ENCODE data around the gene TBX5. TPM values are rescaled to one million over a fixed set of nuclear protein-coding genes. Genes with fewer than 3 reads are reported as not detected.
A peak's percentile ranks its signal among the peaks of the same experiment; 100 is the strongest.

The TBX5 gene
- polyA plus RNA-seq (2012; rRNA removed): not detected in 2 replicates
- not detected in 2 replicates for polyA plus RNA-seq (2012; cell fraction: cytosol; rRNA removed)
- not detected in 2 replicates for polyA plus RNA-seq (2012; cell fraction: nucleus; rRNA removed)

- ChIA-PET CTCF (no interaction called here), POLR2A (no interaction called here)
- Histone ChIP-seq H3K4me3 (ENCODE audit: low read depth in 2 of 2, low read length in 1 of 2) (no peak within 1 kb of the TSS), H3K9ac (no peak within 1 kb of the TSS), H3K36me3 (replicated peaks in 1 of 2; ENCODE audit: control insufficient read depth in 1 of 2, insufficient read depth in 2 of 2, low read length in 1 of 2) (no peaks in the 10 kb centered on the region), H3K79me2 (ENCODE audit: insufficient read depth) (no peaks in the 10 kb centered on the region), H3K9me3 (no peaks in the 10 kb centered on the region), H3K27ac (ENCODE audit: low read depth in 2 of 2, low read length in 1 of 2) (no peak within 1 kb of the TSS), H3K9me2 (no peaks in the 10 kb centered on the region), H4K20me1 (ENCODE audit: insufficient read depth) (no peaks in the 10 kb centered on the region), H2AFZ (ENCODE audit: low read depth) (no peak within 1 kb of the TSS), H3F3A (replicated peaks; ENCODE audit: insufficient read depth) (no peaks in the 10 kb centered on the region), H3K4me2 (peak within 1 kb of the TSS; percentile 37; the same call in 1 of the 2 replicates), H3K4me1 (ENCODE audit: control insufficient read depth in 1 of 2, insufficient read depth in 2 of 2, low read depth in 1 of 2, low read length in 1 of 2) (no peaks in the 10 kb centered on the region; a peak in 1 of 4 replicates), H3K27me3 (ENCODE audit: insufficient read depth) (peaks cover 94% of the 10 kb centered on the region)
- TF ChIP-seq RXRA (IDR thresholded peaks at IDR 0.05; ENCODE audit: borderline replicate concordance, low read depth) (no peak), RFX5 (IDR thresholded peaks at IDR 0.05; ENCODE audit: low read length) (no peak), ZBTB33 (IDR thresholded peaks at IDR 0.05; ENCODE audit: borderline replicate concordance, low read depth) (no peak), FOXM1 (IDR thresholded peaks at IDR 0.05; ENCODE audit: low read depth) (no peak), NRF1 (IDR thresholded peaks at IDR 0.05; ENCODE audit: low read depth, low read length) (no peak), MXI1 (IDR thresholded peaks at IDR 0.05; ENCODE audit: low read depth, low read length) (no peak), CTCF (IDR thresholded peaks at IDR 0.05) (no peak), SIN3A (IDR thresholded peaks at IDR 0.05; ENCODE audit: borderline replicate concordance, low read depth, low read length) (no peak)
- no peak for DNase-seq
- WGBS (ENCODE audit: low lambda C conversion rate): 6% methylated on average over 22 of the region's 39 CpGs
Measured at GRCh38 chr12:114405519-114406271, at the start of gene TBX5. TSS of gene TBX5 (minus strand) at chr12:114406144. CDS start at chr12:114403898, 2,246 bp downstream.

- no peaks in the 10 kb centered on the region for H3K9me3 ChIP-seq
- H3K9me2 ChIP-seq: no peaks in the 10 kb centered on the region
- no peaks in the 10 kb centered on the region for H3F3A ChIP-seq (replicated peaks; ENCODE audit: insufficient read depth)
- ChIA-PET CTCF (no interaction called here), POLR2A (no interaction called here)
- 5% methylated on average over 2 of the region's 2 CpGs for WGBS (ENCODE audit: low lambda C conversion rate)
- no peak overlapping the region for H3K4me2 ChIP-seq
- no peak overlapping the region for H3K27ac ChIP-seq (ENCODE audit: low read depth in 2 of 2, low read length in 1 of 2)
- no peaks in the 10 kb centered on the region for H3K79me2 ChIP-seq (ENCODE audit: insufficient read depth)
- H2AFZ ChIP-seq (ENCODE audit: low read depth): no peak overlapping the region
- H3K4me1 ChIP-seq (ENCODE audit: control insufficient read depth in 1 of 2, insufficient read depth in 2 of 2, low read depth in 1 of 2, low read length in 1 of 2): no peaks in the 10 kb centered on the region
- DNase-seq: no peak
- no peaks in the 10 kb centered on the region for H3K36me3 ChIP-seq (replicated peaks in 1 of 2; ENCODE audit: control insufficient read depth in 1 of 2, insufficient read depth in 2 of 2, low read length in 1 of 2)
- peaks cover 18% of the 10 kb centered on the region for H3K27me3 ChIP-seq (ENCODE audit: insufficient read depth)
- H4K20me1 ChIP-seq (ENCODE audit: insufficient read depth): no peaks in the 10 kb centered on the region
- H3K4me3 ChIP-seq (ENCODE audit: low read depth in 2 of 2, low read length in 1 of 2): no peak overlapping the region
- H3K9ac ChIP-seq: no peak overlapping the region
- TF ChIP-seq RXRA (IDR thresholded peaks at IDR 0.05; ENCODE audit: borderline replicate concordance, low read depth): no peak
- no peak for TF ChIP-seq CHD2 (IDR thresholded peaks at IDR 0.05; ENCODE audit: low read length, partially characterized antibody)
- TF ChIP-seq GATA2 (CRISPR knock-in tag; IDR thresholded peaks at IDR 0.05): no peak
- no peak for TF ChIP-seq USF2 (IDR thresholded peaks at IDR 0.05; ENCODE audit: borderline replicate concordance, low read depth, low read length)
- no peak for TF ChIP-seq REST (IDR thresholded peaks at IDR 0.05; ENCODE audit: low read depth, low read length)
- TF ChIP-seq MAX (IDR thresholded peaks at IDR 0.05; ENCODE audit: low read depth): no peak
- TF ChIP-seq USF1 (IDR thresholded peaks at IDR 0.05; ENCODE audit: borderline replicate concordance, low read depth): no peak
Measured at GRCh38 chr12:114451657-114452056, 45.7 kb upstream of the TBX5 start.

Data from SK-N-SH (cell line).